ENCODE data around the gene PDK1.
A peak's percentile ranks its signal among the peaks of the same experiment; 100 is the strongest.

The PDK1 gene

DNA sequence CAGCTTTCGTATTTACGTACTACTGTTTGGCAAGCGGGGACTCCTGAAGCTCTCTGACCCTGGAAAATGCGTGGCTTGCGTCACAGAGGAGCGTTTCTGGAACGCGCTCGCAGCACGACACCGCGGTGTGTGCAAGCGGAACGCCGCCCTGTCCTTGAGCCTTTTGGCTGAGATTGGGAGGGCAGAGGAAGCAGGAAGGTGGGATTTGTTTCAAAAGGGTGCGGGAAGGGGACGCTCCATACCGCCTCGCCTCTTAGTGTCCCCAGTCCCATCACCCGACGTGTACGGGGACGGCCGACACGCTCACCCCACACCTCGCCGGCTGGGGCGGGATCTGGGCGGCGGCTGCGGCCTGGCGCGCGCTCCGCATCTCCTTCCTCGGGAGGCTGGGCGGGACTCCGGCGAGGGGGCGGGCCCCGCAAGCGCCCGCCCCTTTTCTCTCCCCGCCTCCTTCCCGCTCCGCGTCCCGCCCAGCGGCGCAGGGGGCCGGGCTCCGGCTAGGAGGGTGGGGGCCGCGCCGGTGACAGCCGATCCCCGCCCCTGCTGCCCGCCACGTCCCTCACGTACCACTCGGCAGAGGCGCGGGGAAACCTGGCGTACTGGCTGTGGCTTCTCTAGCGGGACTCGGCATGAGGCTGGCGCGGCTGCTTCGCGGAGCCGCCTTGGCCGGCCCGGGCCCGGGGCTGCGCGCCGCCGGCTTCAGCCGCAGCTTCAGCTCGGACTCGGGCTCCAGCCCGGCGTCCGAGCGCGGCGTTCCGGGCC, at the start of gene PDK1:
PDK1 (plus strand) TSS at position 569 of the 762 bp plus-strand sequence; CDS start at position 630, 61 bp downstream.
- DNase-seq (ENCODE audit: low spot score): peak; percentile 99
- TF ChIP-seq, protein P1, sequence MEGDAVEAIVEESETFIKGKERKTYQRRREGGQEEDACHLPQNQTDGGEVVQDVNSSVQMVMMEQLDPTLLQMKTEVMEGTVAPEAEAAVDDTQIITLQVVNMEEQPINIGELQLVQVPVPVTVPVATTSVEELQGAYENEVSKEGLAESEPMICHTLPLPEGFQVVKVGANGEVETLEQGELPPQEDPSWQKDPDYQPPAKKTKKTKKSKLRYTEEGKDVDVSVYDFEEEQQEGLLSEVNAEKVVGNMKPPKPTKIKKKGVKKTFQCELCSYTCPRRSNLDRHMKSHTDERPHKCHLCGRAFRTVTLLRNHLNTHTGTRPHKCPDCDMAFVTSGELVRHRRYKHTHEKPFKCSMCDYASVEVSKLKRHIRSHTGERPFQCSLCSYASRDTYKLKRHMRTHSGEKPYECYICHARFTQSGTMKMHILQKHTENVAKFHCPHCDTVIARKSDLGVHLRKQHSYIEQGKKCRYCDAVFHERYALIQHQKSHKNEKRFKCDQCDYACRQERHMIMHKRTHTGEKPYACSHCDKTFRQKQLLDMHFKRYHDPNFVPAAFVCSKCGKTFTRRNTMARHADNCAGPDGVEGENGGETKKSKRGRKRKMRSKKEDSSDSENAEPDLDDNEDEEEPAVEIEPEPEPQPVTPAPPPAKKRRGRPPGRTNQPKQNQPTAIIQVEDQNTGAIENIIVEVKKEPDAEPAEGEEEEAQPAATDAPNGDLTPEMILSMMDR (IDR thresholded peaks at IDR 0.05; ENCODE audit: extremely low read depth, missing control alignments): no peak

DNA sequence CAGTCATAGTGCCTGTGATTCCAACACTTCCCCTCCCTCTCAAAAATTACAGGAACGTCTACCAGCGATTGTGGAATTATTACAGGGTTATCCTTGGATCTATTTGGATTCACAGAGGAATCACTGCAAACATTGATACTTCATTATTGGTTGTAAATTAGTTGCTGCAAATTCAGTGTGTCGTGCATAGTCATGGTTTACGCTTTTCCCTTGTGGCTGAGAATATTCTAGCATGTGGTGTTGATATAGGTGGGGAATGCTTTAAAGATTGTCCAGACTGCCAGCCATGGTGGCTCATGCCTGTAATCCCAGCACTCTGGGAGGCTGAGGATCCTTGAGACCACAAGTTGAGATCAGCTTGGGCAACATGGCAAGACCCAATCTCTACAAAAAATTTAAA, 48.7 kb upstream of the PDK1 start:
- TF ChIP-seq, protein P1 (IDR thresholded peaks at IDR 0.05; ENCODE audit: extremely low read depth, missing control alignments): no peak

DNA sequence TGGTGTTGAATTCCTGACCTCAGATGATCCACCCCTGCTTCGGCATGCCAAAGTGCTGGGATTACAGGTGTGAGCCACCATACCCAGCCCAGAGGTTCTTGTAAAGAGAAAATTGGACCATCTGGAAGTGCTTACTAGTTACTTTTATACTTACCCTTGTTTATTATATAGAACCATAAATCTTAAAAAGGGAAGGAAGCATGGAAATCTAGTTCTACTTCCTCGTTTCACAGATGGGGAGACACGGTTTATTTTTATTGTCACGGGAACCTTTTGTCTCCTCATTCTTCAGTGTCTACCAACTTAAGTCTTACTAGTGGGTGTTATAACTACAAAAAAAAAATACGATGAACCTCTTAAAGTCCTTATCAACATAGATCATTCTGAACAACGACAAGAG, 45.8 kb upstream of the PDK1 start:
- DNase-seq (ENCODE audit: low spot score): no peak
- TF ChIP-seq, protein P1 (IDR thresholded peaks at IDR 0.05; ENCODE audit: extremely low read depth, missing control alignments): no peak

More for the DNA sequence above, 48.7 kb upstream of the PDK1 start:
- DNase-seq (ENCODE audit: low spot score): no peak

DNA sequence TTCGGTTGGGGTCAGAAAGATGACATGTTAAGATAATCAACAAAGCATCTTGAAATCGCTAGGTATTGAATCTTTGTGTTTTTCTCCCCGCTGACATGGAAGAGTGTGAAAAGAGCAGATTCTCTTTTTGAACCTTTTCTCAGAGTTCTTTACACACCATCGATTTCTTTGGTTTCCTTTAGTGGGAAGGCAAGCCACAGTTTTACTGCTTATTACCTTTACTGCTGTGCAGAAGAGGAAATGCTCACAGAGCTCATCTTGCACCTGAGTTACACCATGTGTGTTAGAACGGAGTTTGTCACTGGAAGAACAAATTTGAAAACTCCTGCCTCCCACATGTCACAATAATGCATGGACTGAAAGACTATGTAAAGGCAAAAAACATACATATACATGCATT, 45.3 kb upstream of the PDK1 start:
- DNase-seq (ENCODE audit: low spot score): no peak
- TF ChIP-seq, protein P1 (IDR thresholded peaks at IDR 0.05; ENCODE audit: extremely low read depth, missing control alignments): no peak

DNA sequence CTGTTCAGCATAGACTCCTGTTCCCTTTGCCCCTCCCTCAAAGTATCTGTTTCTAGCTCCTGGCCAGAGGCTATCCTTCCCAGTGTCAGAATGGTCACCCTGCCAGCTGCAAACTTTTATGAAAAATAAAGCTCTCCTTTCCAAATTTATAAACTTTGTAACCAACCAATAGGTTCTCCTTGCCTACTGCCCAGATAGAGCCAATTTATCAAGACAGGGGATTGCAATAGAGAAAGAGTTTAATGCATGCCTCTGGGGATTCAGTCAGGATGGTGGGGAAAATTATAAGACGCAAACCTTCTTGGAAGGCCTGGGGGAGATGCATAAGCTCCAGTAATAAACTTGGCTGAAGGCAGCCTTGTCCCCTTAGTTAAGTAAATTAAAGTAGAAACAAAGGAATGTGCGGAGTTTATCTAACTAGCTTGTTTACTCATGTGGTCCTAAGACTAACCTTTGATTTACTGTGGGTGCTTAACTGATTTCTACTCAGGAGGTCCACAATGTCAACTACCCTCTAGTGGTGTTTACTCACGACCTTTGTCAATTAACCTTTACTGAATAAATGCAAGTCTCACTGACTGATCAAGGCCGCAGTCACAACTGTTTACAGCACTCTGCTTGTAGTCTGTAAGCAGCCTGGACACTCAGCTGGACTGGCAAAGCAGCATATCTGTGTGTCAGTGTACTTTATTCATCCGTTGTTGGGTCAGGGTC, 42.9 kb upstream of the PDK1 start:
- TF ChIP-seq, protein P1 (IDR thresholded peaks at IDR 0.05; ENCODE audit: extremely low read depth, missing control alignments): no peak
- no peak for DNase-seq (ENCODE audit: low spot score)

DNA sequence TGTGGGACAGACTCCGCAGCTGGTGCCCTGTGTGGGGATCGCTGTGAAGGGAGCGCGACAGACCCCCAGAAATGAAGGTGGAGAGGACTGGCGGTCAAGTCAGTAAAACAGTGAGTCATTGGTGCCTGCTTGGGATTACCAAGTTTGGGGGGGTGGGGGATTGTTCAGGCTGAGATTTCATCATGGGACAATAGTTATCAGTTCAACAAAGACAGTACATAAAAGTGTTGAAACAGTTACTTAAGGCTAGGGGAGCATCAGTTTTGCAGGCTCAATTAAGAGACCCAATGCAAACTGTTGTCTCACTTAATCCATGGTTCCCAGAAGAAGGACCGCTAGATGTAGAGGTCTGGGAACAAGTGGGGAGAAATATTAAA, 42.4 kb upstream of the PDK1 start:
- no peak for DNase-seq (ENCODE audit: low spot score)
- TF ChIP-seq, protein P1 (IDR thresholded peaks at IDR 0.05; ENCODE audit: extremely low read depth, missing control alignments): no peak

DNA sequence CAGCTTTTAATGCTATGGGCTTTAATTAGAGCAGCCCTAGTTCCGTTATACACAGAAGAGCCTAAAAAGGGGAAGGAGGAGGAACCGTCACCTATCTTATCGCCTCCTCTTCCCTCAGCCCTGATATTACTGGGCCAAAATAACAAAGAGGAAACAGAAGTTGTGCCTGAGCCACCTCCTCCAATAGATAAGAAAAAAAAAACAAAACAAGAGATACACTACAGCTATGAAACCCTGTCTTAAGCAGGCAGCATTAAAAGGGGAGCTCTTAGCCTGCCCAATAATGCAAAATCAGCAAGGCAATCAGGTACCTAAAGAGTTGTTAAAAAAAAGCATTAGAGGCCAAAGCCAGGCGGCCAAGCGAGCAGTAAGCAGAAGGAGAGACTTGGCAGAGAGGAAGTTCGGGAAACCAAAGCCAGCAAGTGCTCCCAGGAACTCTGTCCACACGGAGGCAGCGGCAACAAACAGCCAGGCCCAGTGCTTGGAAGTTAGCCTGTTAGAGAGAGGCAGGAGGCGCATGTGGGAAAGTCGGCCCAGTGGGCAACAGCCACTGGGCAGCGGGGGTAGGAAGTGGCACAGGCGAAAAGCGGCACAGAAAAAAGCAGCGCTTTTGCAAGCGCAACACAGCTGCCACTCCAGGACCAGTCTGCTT, 41.8 kb upstream of the PDK1 start:
- TF ChIP-seq, protein P1 (IDR thresholded peaks at IDR 0.05; ENCODE audit: extremely low read depth, missing control alignments): no peak
- DNase-seq (ENCODE audit: low spot score): no peak
